GM12892 (cell line): ENCODE results near the gene OVOL1.

Experiments
- DNase-seq: peaks from one replicate; pipeline ENCODE4 v3.0.0; 2011; ENCODE audit not compliant: insufficient read length
- FAIRE-seq: peaks from 2 replicates; lab custom pipeline; 2011; peaks lifted over from hg19 to GRCh38; lab: Jason Lieb, UNC
- POLR2A ChIP-seq: IDR thresholded peaks from 2 replicates; pipeline ENCODE4 v1.6.1; 2011; ENCODE audit warnings: low read depth, low read length, control low read depth
- POLR2AphosphoS5 ChIP-seq: IDR thresholded peaks from 2 replicates; pipeline ENCODE4 v1.6.1; 2011; ENCODE audit warnings: low read depth, low read length, control low read depth
- TAF1 ChIP-seq: IDR thresholded peaks from 2 replicates; pipeline ENCODE4 v1.6.1; 2011; ENCODE audit warnings: low read depth, mild to moderate bottlenecking, control low read depth, low read length, borderline replicate concordance

The OVOL1 gene

GRCh38 chr11:65779919-65780769 is 6.7 kb upstream of the OVOL1 start:
- no peak for TF ChIP-seq POLR2A
- no peak for TF ChIP-seq TAF1
- TF ChIP-seq POLR2AphosphoS5 = no peak
- DNase-seq = peak; percentile 92
- peak; percentile 98 for FAIRE-seq

- FAIRE-seq = peak; percentile 92
- DNase-seq = peak; percentile 86
- TF ChIP-seq POLR2A (peak; percentile 32; the same call in 1 of the 2 replicates), TAF1 (no peak), POLR2AphosphoS5 (no peak)
Measured at GRCh38 chr11:65780770-65781151, 6.1 kb upstream of the OVOL1 start, which contains the start of gene AP5B1. TSS of gene AP5B1 (minus strand) at chr11:65780976. CDS start at chr11:65780591, 385 bp downstream.

- no peak for TF ChIP-seq POLR2A
- TF ChIP-seq TAF1 = no peak
- TF ChIP-seq POLR2AphosphoS5 = no peak
- DNase-seq = peak; percentile 59
- peak; percentile 14 for FAIRE-seq
Measured at GRCh38 chr11:65781152-65781961, 5.5 kb upstream of the OVOL1 start.

GRCh38 chr11:65781962-65782815 is 4.7 kb upstream of the OVOL1 start:
- DNase-seq (no peak), FAIRE-seq (peak; percentile 24)
- TF ChIP-seq POLR2AphosphoS5 (no peak), POLR2A (no peak), TAF1 (no peak)

GRCh38 chr11:65782816-65783228 is 4.0 kb upstream of the OVOL1 start:
- TF ChIP-seq POLR2AphosphoS5 = no peak
- no peak for TF ChIP-seq POLR2A
- no peak for TF ChIP-seq TAF1
- peak; percentile 66 for FAIRE-seq
- DNase-seq = no peak

GRCh38 chr11:65785319-65786007 is 1.4 kb upstream of the OVOL1 start:
- TF ChIP-seq POLR2A (no peak), TAF1 (no peak), POLR2AphosphoS5 (no peak)
- peak; percentile 12 for DNase-seq
- no peak for FAIRE-seq

GRCh38 chr11:65786008-65786785 is 666 bp upstream of the OVOL1 start:
- TF ChIP-seq POLR2AphosphoS5 = no peak
- TF ChIP-seq TAF1 = no peak
- no peak for TF ChIP-seq POLR2A
- no peak for FAIRE-seq
- no peak for DNase-seq

GRCh38 chr11:65787649-65788622 is 1.1 kb downstream of the OVOL1 start:
- peak; percentile 91 for FAIRE-seq
- no peak for DNase-seq
- TF ChIP-seq POLR2AphosphoS5 = no peak
- no peak for TF ChIP-seq POLR2A
- TF ChIP-seq TAF1 = no peak

GRCh38 chr11:65788821-65789220 is 2.0 kb downstream of the OVOL1 start:
- no peak for FAIRE-seq
- TF ChIP-seq TAF1 (no peak), POLR2A (no peak)
- DNase-seq = no peak
